Upper lobe of right lung (tissue), 1 donor: ENCODE data around the gene RPS21. TPM values are rescaled to one million over a fixed set of nuclear protein-coding genes. Genes with fewer than 3 reads are reported as not detected.
"Not testable (repeated sequence)": the region's sequence is repeated elsewhere in the genome, so short reads cannot be mapped to it uniquely, and the experiment has no call there.

Experiments
- ATAC-seq: fragments of 200-7000 bp; cut with Tn5 transposase; one replicate; pipeline ENCODE4 v1.9.1; 2020; ENCODE audit warnings: mild to moderate bottlenecking, moderate library complexity
- DNase-seq: peaks from one replicate; pipeline ENCODE4 v3.0.0-alpha.2; 2020
- H3K27ac ChIP-seq: fragments of 200-600 bp; one replicate; pipeline ENCODE4 v1.8.0; 2022
- H3K27me3 ChIP-seq: fragments of 200-600 bp; one replicate; pipeline ENCODE4 v1.8.0; 2022; ENCODE audit warnings: mild to moderate bottlenecking
- H3K36me3 ChIP-seq: fragments of 200-600 bp; one replicate; pipeline ENCODE4 v1.8.0; 2022
- H3K4me1 ChIP-seq: fragments of 200-600 bp; one replicate; pipeline ENCODE4 v1.8.0; 2022
- H3K4me3 ChIP-seq: fragments of 200-600 bp; one replicate; pipeline ENCODE4 v1.8.0; 2022; ENCODE audit warnings: mild to moderate bottlenecking
- H3K9me3 ChIP-seq: fragments of 200-600 bp; one replicate; pipeline ENCODE4 v1.8.0; 2022
- intact Hi-C: fragments of 100-400 bp; cut with DNase I; formaldehyde crosslinking; loops from one replicate; pipeline ENCODE4 v1.11.0; 2022
- total RNA-seq: library from RNA; stranded (reverse); fragmentation: NEBNext Ultra II Directional; extraction: Animal tissue kit (Norgen Biotek cat#: 25700); gene quantifications from one replicate; pipeline ENCODE4 v1.2.1, GENCODE V29; 2021
- TF ChIP-seq, protein P1 (sequence below): fragments of 200-600 bp; IDR thresholded peaks from one replicate; pipeline ENCODE4 v1.8.0; 2022; ENCODE audit warnings: antibody characterized with exemption
- donor health status: DM: no; HTN: yes; CAD: no; lungs with severe emphysema.

The RPS21 gene
- total RNA-seq, 1 donor from 2014 or later, result 1,050 TPM

DNA sequence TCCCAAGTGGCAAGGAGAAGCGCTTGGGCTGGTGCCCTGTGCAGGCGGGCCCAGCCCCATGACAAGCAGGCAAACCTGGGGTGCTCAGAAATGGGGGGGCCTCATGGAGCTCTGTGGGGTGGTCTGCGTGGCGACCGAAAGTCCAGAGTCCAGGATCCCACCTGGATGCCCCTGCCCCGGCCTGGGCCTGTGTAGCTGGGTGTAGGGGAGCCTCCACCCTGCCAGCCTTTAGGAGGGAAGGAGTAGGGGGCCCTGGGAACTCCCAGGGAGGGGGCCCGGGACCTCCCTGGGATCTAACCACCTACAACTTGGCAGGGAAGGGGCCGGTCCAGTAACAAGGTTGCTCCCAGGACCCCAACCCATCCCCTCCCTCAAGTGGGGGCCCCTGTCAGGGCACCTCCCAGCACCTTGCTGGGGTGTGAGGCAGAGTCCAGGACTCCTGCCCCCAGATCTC lies 15.3 kb upstream of the RPS21 start:
- no peaks in the 10 kb centered on the region for H3K27me3 ChIP-seq
- H3K36me3 ChIP-seq, result no peaks in the 10 kb centered on the region
- H3K4me3 ChIP-seq, result no peak overlapping the region
- peaks cover 62% of the 10 kb centered on the region for H3K4me1 ChIP-seq
- no peaks in the 10 kb centered on the region for H3K9me3 ChIP-seq
- intact Hi-C loops, result no loop called here
- ATAC-seq (no peak), DNase-seq (no peak)
- H3K27ac ChIP-seq, result no peak overlapping the region
- TF ChIP-seq, protein P1, sequence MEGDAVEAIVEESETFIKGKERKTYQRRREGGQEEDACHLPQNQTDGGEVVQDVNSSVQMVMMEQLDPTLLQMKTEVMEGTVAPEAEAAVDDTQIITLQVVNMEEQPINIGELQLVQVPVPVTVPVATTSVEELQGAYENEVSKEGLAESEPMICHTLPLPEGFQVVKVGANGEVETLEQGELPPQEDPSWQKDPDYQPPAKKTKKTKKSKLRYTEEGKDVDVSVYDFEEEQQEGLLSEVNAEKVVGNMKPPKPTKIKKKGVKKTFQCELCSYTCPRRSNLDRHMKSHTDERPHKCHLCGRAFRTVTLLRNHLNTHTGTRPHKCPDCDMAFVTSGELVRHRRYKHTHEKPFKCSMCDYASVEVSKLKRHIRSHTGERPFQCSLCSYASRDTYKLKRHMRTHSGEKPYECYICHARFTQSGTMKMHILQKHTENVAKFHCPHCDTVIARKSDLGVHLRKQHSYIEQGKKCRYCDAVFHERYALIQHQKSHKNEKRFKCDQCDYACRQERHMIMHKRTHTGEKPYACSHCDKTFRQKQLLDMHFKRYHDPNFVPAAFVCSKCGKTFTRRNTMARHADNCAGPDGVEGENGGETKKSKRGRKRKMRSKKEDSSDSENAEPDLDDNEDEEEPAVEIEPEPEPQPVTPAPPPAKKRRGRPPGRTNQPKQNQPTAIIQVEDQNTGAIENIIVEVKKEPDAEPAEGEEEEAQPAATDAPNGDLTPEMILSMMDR, result no peak

- Histone ChIP-seq H3K27ac (no peak overlapping the region), H3K9me3 (no peaks in the 10 kb centered on the region), H3K4me1 (peaks cover 69% of the 10 kb centered on the region), H3K36me3 (no peaks in the 10 kb centered on the region), H3K4me3 (no peak overlapping the region), H3K27me3 (no peaks in the 10 kb centered on the region)
- intact Hi-C loops, result no loop called here
- ATAC-seq (no peak), DNase-seq (no peak)
- TF ChIP-seq, protein P1, result no peak
Observed at GRCh38 chr20:62372042-62372993, 14.6 kb upstream of the RPS21 start.

- H3K4me3 ChIP-seq, H3K27me3 ChIP-seq, DNase-seq, ATAC-seq, H3K36me3 ChIP-seq, intact Hi-C loops, H3K27ac ChIP-seq, H3K9me3 ChIP-seq: not testable (repeated sequence)
- H3K4me1 ChIP-seq, result peaks cover 69% of the 10 kb centered on the region
Observed at GRCh38 chr20:62373631-62374179, 13.2 kb upstream of the RPS21 start.

- Histone ChIP-seq H3K36me3 (no peaks in the 10 kb centered on the region), H3K4me3 (no peak overlapping the region), H3K27me3 (no peaks in the 10 kb centered on the region), H3K4me1 (peaks cover 60% of the 10 kb centered on the region), H3K27ac (peak overlapping the region; percentile 39), H3K9me3 (no peaks in the 10 kb centered on the region)
- ATAC-seq, result peak; percentile 13
- intact Hi-C loops, result loop anchor here (5.0 kb wide), 1 partner anchor 72 kb away; the partner anchor contains the start of gene ADRM1
- TF ChIP-seq, protein P1, result no peak
- DNase-seq, result no peak
Observed at GRCh38 chr20:62374331-62375152, 12.4 kb upstream of the RPS21 start.

GRCh38 chr20:62376112-62377063 lies 10.5 kb upstream of the RPS21 start:
- intact Hi-C loops, result loop anchor here (5.0 kb wide), 1 partner anchor 74 kb away; the partner anchor contains the start of gene ADRM1
- ATAC-seq (peak; percentile 76), DNase-seq (no peak)
- H3K27me3 ChIP-seq, result no peaks in the 10 kb centered on the region
- TF ChIP-seq, protein P1, result peak; percentile 52
- peak overlapping the region; percentile 39 for H3K27ac ChIP-seq
- H3K4me3 ChIP-seq, result no peak overlapping the region
- H3K36me3 ChIP-seq, result no peaks in the 10 kb centered on the region
- H3K4me1 ChIP-seq, result peaks cover 46% of the 10 kb centered on the region
- H3K9me3 ChIP-seq, result no peaks in the 10 kb centered on the region
